GM08714 (cell line): ENCODE results near the gene ABHD8.

Source experiments
- H3K4me3 ChIP-seq: fragments of 200-500 bp; sonication (Bioruptor generic); 2 replicates; pipeline ENCODE4 v1.5.1; 2014; ENCODE audit warnings: mild to moderate bottlenecking, low read length, inconsistent platforms
- ZNF274 ChIP-seq: IDR thresholded peaks from 2 replicates; pipeline ENCODE4 v1.6.1; 2012; ENCODE audit warnings: mild to moderate bottlenecking, low read depth, low read length

Gene ABHD8

GRCh38 chr19:17262557-17262956, 40.7 kb downstream of the ABHD8 start:
- TF ChIP-seq ZNF274: no peak
- H3K4me3 ChIP-seq: no peak overlapping the region

GRCh38 chr19:17260842-17261325, 42.3 kb downstream of the ABHD8 start:
- no peak overlapping the region for H3K4me3 ChIP-seq
- TF ChIP-seq ZNF274: no peak

DNA sequence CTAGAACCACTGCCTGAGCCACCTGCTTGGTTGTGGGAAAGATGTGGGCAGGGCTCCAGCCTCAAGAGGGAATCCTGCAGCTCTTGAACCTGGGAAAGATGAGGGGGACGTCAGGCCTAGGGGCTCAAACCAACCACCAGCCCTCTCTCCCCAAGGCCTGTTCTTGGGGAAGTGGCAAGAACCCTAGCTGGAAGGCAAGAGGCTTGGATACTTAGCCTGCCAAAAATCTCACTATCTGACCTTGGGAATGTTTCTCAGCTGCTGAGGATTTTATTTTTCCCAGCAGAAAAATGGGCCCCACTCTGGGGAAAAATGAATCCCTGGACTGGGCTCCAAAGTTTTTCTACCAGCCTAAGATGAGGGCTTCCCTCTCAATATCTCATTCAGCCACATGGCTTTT, 43.3 kb downstream of the ABHD8 start:
- H3K4me3 ChIP-seq: no peak overlapping the region
- no peak for TF ChIP-seq ZNF274

- TF ChIP-seq ZNF274: no peak
- H3K4me3 ChIP-seq: no peak overlapping the region
Observed at GRCh38 chr19:17259118-17259780, 44.0 kb downstream of the ABHD8 start.

- TF ChIP-seq ZNF274: no peak
- no peak overlapping the region for H3K4me3 ChIP-seq
Observed at GRCh38 chr19:17256130-17256529, 47.1 kb downstream of the ABHD8 start.

- TF ChIP-seq ZNF274: no peak
- H3K4me3 ChIP-seq: no peak overlapping the region
Observed at GRCh38 chr19:17255150-17255621, 48.0 kb downstream of the ABHD8 start.

DNA sequence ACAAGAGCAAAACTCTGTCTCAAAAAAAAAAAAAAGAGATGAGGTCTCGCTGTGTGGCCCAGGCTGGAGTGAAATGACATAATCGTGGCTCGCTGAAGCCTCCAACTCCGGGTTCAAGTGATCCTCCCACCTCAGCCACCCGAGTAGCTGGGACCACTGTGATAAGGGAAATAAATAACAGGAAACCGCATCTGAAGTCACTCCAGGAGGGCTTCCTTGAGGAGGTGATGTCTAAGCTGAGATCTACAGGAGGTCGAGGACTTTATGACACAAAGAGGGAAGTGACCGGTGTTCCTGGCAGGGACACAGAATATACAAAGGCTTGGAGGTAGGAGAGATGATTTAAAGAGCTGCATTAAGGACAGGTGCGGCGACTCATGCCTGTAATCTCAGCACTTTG, 48.6 kb downstream of the ABHD8 start:
- no peak for TF ChIP-seq ZNF274
- H3K4me3 ChIP-seq: no peak overlapping the region

- TF ChIP-seq ZNF274: no peak
- H3K4me3 ChIP-seq: no peak overlapping the region
Observed at GRCh38 chr19:17249887-17250548, 53.2 kb downstream of the ABHD8 start.

DNA sequence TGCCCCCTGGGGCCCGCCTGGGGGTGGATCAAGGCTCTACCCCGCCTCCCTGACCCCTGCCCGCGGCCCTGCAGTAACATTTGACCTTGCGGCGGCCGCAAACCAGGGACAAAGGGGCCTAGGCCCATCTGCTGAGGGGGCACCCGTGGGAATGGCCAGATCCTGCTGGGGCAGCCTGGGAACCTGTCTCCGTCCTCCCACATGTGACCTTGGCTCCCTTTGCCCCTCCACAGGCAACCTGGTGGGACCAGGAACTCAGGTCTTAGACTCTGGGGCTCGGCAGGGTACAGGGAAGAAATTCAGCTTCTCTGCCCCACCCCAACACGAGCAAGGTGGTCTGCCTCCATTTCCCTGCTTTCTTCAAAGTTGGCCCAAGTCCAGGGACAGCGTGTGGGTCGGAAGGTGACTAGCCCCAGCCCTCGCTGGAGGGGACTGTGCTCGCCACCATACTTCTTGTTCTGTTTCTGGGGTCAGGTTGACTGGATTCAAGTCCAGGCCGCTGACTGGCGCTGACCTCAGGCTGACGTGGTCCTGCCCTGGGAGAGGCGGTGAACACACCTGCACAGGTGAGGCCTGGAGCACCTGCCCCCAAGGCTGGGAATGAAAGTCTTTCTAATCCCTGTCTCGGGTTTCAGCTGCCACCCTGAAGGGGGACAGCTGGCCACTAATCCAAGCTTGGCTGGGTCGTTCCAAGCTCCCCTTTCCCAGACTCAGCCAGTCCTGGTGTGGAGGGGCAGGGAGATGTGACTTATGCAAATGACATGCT, 55.0 kb downstream of the ABHD8 start:
- H3K4me3 ChIP-seq: no peak overlapping the region
- no peak for TF ChIP-seq ZNF274

GRCh38 chr19:17246681-17247425, 56.4 kb downstream of the ABHD8 start:
- H3K4me3 ChIP-seq: peak overlapping the region; percentile 48; the same call in 1 of the 2 replicates
- TF ChIP-seq ZNF274: no peak

DNA sequence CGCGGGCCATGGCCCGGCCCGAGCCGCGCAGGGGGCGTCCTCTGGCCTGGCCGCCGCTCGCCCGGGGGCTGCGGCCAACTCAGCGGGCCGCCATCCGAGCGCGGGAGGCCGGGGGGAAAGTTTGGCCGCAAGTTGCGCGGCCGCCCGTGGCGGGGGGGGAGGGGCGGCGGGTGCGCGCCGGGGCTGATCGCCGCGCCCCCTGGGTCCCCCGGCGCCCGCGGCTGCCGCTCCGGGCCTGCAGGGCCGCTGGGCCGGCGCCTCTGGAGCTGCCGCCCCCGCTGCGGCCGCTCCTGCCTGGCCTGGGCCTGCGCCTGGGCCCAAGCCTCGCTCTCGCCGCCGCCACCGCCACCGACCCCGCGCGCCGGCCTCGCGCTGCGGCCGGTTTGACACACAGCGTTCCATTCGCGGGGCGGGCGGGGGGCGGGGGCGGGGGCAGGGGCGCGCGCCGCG, 57.7 kb downstream of the ABHD8 start, which contains the start of gene NR2F6:
NR2F6 (minus strand) TSS at position 385 of the 450 bp plus-strand sequence. CDS start 699 bp downstream, outside the sequence.
- TF ChIP-seq ZNF274: no peak
- peak within 1 kb of the TSS; percentile 79 for H3K4me3 ChIP-seq

- H3K4me3 ChIP-seq: peak overlapping the region; percentile 79
- no peak for TF ChIP-seq ZNF274
Observed at GRCh38 chr19:17244618-17245534, 58.3 kb downstream of the ABHD8 start.
